ENCODE results near the gene CTAG1B. TPM values are rescaled to one million over a fixed set of nuclear protein-coding genes. Genes with fewer than 3 reads are reported as not detected.
"Not testable (repeated sequence)": the region's sequence is repeated elsewhere in the genome, so short reads cannot be mapped to it uniquely, and the experiment has no call there.

Gene CTAG1B
- total RNA-seq, 1 donor from 2014 or later: not detected

DNA sequence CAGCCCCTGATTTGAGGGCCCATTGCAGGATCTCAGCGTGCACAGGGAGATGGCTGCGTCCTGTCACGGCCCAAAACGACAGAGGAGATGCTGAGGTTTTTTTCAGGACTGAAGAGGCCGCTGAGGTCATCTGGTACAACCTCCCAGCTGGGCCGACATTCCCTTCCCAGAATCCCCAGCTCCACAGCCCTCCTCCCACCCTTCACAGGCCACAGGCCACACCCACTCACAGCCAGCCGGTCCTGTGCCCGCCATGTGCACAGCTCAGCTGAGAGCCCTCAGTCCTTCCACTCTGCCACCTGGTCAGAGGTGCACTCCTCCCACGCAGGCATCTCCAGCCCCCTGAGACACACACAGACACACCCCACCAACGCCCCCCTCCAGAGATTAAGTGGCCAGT lies 22.7 kb upstream of the CTAG1B start:
- not testable (repeated sequence) for H3K4me3 Mint-ChIP-seq (ENCODE audit: unreplicated experiment); H3K4me1 Mint-ChIP-seq (ENCODE audit: unreplicated experiment); H3K36me3 Mint-ChIP-seq (ENCODE audit: low read depth, unreplicated experiment); H3K27ac Mint-ChIP-seq (ENCODE audit: unreplicated experiment); DNase-seq (ENCODE audit: low spot score); H3K27me3 Mint-ChIP-seq (ENCODE audit: unreplicated experiment); H3K9me3 Mint-ChIP-seq (ENCODE audit: unreplicated experiment)

GRCh38 chrX:154633661-154634060 lies 14.6 kb upstream of the CTAG1B start:
- DNase-seq (ENCODE audit: low spot score); H3K4me1 Mint-ChIP-seq (ENCODE audit: unreplicated experiment): not testable (repeated sequence)

DNA sequence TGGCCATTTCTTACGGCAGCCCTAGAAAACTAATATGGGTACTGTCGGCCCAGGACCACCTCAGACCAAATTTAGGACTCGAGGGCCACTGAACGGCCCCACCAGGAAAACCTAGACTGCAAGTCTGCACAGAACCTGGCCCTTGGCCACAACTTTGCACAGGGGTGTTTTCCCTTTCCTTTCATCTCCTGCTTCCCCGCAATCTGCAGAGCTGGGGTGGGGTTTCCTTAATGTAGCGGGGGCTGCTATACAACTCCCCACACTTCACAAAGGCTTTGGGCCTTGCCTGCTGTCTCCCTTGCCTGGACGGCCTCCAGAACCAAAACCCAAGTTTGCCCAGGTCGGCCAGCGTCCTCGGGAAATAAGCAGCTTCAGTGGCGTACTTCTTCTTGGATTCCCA lies 11.9 kb upstream of the CTAG1B start:
- H3K9me3 Mint-ChIP-seq (ENCODE audit: unreplicated experiment); DNase-seq (ENCODE audit: low spot score); H3K27ac Mint-ChIP-seq (ENCODE audit: unreplicated experiment); H3K36me3 Mint-ChIP-seq (ENCODE audit: low read depth, unreplicated experiment); H3K4me3 Mint-ChIP-seq (ENCODE audit: unreplicated experiment); H3K4me1 Mint-ChIP-seq (ENCODE audit: unreplicated experiment); H3K27me3 Mint-ChIP-seq (ENCODE audit: unreplicated experiment): not testable (repeated sequence)

More at GRCh38 chrX:154633661-154634060, 14.6 kb upstream of the CTAG1B start:
- not testable (repeated sequence) for H3K27me3 Mint-ChIP-seq (ENCODE audit: unreplicated experiment); H3K27ac Mint-ChIP-seq (ENCODE audit: unreplicated experiment); H3K9me3 Mint-ChIP-seq (ENCODE audit: unreplicated experiment); H3K36me3 Mint-ChIP-seq (ENCODE audit: low read depth, unreplicated experiment); H3K4me3 Mint-ChIP-seq (ENCODE audit: unreplicated experiment)

DNA sequence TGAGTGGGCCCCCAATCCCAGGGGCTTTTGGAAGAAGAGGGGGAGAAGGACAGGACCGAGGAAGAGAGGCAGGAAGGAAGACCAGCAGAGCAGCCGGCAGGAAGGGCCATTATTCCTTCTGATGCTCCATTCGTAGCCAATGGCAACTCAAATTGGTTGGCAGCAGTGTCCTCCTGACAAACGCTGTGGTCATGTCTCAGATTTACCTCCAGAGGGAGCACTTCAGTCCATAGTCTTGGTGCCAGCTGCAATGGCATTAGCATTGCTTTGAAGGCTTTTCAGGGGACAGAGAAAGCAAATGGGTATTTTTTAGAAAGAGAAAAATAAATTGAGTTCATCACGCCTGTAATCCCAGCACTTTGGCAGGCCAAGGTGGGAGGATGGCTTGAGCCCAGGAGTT lies 9.9 kb upstream of the CTAG1B start:
- DNase-seq (ENCODE audit: low spot score); H3K36me3 Mint-ChIP-seq (ENCODE audit: low read depth, unreplicated experiment); H3K4me1 Mint-ChIP-seq (ENCODE audit: unreplicated experiment); H3K4me3 Mint-ChIP-seq (ENCODE audit: unreplicated experiment); H3K27me3 Mint-ChIP-seq (ENCODE audit: unreplicated experiment); H3K9me3 Mint-ChIP-seq (ENCODE audit: unreplicated experiment); H3K27ac Mint-ChIP-seq (ENCODE audit: unreplicated experiment): not testable (repeated sequence)

- DNase-seq (ENCODE audit: low spot score); H3K27ac Mint-ChIP-seq (ENCODE audit: unreplicated experiment); H3K4me3 Mint-ChIP-seq (ENCODE audit: unreplicated experiment): not testable (repeated sequence)
Measured at GRCh38 chrX:154620767-154621414, 1.8 kb upstream of the CTAG1B start.

DNA sequence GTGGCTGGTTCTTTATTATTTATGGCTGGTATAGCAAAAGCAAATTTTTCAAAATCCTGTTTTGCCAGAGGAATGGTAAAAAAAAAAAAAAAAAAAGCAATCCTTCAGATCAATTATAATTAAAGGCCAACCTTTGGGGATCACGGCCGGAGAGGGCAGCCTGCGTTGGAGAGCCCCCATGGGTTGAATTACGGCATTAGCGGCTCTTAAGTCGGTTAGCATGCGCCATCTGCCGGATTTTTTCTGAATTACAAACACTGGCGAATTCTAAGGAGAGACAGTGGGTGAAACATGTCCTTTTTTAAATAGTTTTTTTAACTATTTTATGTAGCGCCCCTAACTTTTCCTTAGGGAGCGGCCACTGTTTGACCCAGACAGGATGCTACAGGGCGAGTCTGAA lies 5.5 kb downstream of the CTAG1B start:
- H3K27ac Mint-ChIP-seq (ENCODE audit: unreplicated experiment); DNase-seq (ENCODE audit: low spot score); H3K36me3 Mint-ChIP-seq (ENCODE audit: low read depth, unreplicated experiment); H3K9me3 Mint-ChIP-seq (ENCODE audit: unreplicated experiment); H3K4me3 Mint-ChIP-seq (ENCODE audit: unreplicated experiment); H3K4me1 Mint-ChIP-seq (ENCODE audit: unreplicated experiment); H3K27me3 Mint-ChIP-seq (ENCODE audit: unreplicated experiment): not testable (repeated sequence)

More at GRCh38 chrX:154620767-154621414, 1.8 kb upstream of the CTAG1B start:
- not testable (repeated sequence) for H3K27me3 Mint-ChIP-seq (ENCODE audit: unreplicated experiment); H3K36me3 Mint-ChIP-seq (ENCODE audit: low read depth, unreplicated experiment); H3K9me3 Mint-ChIP-seq (ENCODE audit: unreplicated experiment); H3K4me1 Mint-ChIP-seq (ENCODE audit: unreplicated experiment)

GRCh38 chrX:154611146-154611545 lies 7.9 kb downstream of the CTAG1B start:
- H3K36me3 Mint-ChIP-seq (ENCODE audit: low read depth, unreplicated experiment); H3K27me3 Mint-ChIP-seq (ENCODE audit: unreplicated experiment); H3K27ac Mint-ChIP-seq (ENCODE audit: unreplicated experiment); DNase-seq (ENCODE audit: low spot score); H3K9me3 Mint-ChIP-seq (ENCODE audit: unreplicated experiment); H3K4me1 Mint-ChIP-seq (ENCODE audit: unreplicated experiment); H3K4me3 Mint-ChIP-seq (ENCODE audit: unreplicated experiment): not testable (repeated sequence)

DNA sequence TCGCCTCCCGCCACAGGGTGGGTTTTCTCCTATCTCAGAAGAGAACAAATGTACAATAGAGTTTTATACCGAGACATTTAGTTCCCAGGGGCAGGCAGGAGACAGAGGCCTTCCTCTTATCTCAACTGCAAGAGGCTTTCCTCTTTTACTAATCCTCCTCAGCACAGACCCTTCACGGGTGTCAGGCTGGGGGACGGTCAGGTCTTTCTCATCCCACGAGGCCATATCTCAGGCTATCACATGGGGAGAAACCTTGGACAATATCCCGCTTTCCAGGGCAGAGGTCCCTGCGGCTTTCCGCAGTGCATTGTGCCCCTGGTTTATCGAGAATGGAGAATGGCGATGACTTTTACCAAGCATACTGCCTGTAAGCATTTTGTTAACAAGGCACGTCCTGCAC lies 10.3 kb downstream of the CTAG1B start:
- H3K27ac Mint-ChIP-seq (ENCODE audit: unreplicated experiment); H3K9me3 Mint-ChIP-seq (ENCODE audit: unreplicated experiment); H3K36me3 Mint-ChIP-seq (ENCODE audit: low read depth, unreplicated experiment): not testable (repeated sequence)

GRCh38 chrX:154607976-154608375 lies 11.1 kb downstream of the CTAG1B start:
- not testable (repeated sequence) for H3K4me3 Mint-ChIP-seq (ENCODE audit: unreplicated experiment); H3K27me3 Mint-ChIP-seq (ENCODE audit: unreplicated experiment); H3K36me3 Mint-ChIP-seq (ENCODE audit: low read depth, unreplicated experiment); H3K9me3 Mint-ChIP-seq (ENCODE audit: unreplicated experiment); H3K4me1 Mint-ChIP-seq (ENCODE audit: unreplicated experiment); DNase-seq (ENCODE audit: low spot score); H3K27ac Mint-ChIP-seq (ENCODE audit: unreplicated experiment)

More for the DNA sequence above, 10.3 kb downstream of the CTAG1B start:
- not testable (repeated sequence) for DNase-seq (ENCODE audit: low spot score); H3K4me1 Mint-ChIP-seq (ENCODE audit: unreplicated experiment); H3K4me3 Mint-ChIP-seq (ENCODE audit: unreplicated experiment); H3K27me3 Mint-ChIP-seq (ENCODE audit: unreplicated experiment)

Measured in endothelial cell (in vitro differentiated cells).